ENCODE data around the gene GREM1.

Gene GREM1

GRCh38 chr15:32717426-32718226 lies at the start of gene GREM1:
TSS of gene GREM1 (plus strand) at chr15:32718004. CDS start at chr15:32730691, 12,687 bp downstream.
- DNase-seq (ENCODE audit: low spot score), result no peak

GRCh38 chr15:32668942-32669341 lies 48.9 kb upstream of the GREM1 start:
- no peak for DNase-seq (ENCODE audit: low spot score)

GRCh38 chr15:32669896-32670611 lies 47.8 kb upstream of the GREM1 start:
- no peak for DNase-seq (ENCODE audit: low spot score)

GRCh38 chr15:32670623-32671022 lies 47.2 kb upstream of the GREM1 start:
- DNase-seq (ENCODE audit: low spot score), result no peak

- DNase-seq (ENCODE audit: low spot score), result no peak
These were observed 46.2 kb upstream of the GREM1 start for GRCh38 chr15:32671339-32672325.

GRCh38 chr15:32674681-32675080 lies 43.1 kb upstream of the GREM1 start:
- no peak for DNase-seq (ENCODE audit: low spot score)

GRCh38 chr15:32675466-32675865 lies 42.3 kb upstream of the GREM1 start:
- no peak for DNase-seq (ENCODE audit: low spot score)

GRCh38 chr15:32676169-32676568 lies 41.6 kb upstream of the GREM1 start:
- DNase-seq (ENCODE audit: low spot score), result no peak

- DNase-seq (ENCODE audit: low spot score), result no peak
These were observed 40.5 kb upstream of the GREM1 start for GRCh38 chr15:32677238-32677750.

GRCh38 chr15:32679298-32679690 lies 38.5 kb upstream of the GREM1 start:
- no peak for DNase-seq (ENCODE audit: low spot score)

GRCh38 chr15:32682569-32682968 lies 35.2 kb upstream of the GREM1 start:
- peak; percentile 36 for DNase-seq (ENCODE audit: low spot score)

- DNase-seq (ENCODE audit: low spot score), result no peak
These were observed 34.7 kb upstream of the GREM1 start for GRCh38 chr15:32682977-32683630.

GRCh38 chr15:32683906-32684584 lies 33.8 kb upstream of the GREM1 start:
- peak; percentile 80 for DNase-seq (ENCODE audit: low spot score)

GRCh38 chr15:32685576-32685975 lies 32.2 kb upstream of the GREM1 start:
- no peak for DNase-seq (ENCODE audit: low spot score)

GRCh38 chr15:32687556-32687955 lies 30.2 kb upstream of the GREM1 start:
- DNase-seq (ENCODE audit: low spot score), result peak; percentile 50

GRCh38 chr15:32688151-32688639 lies 29.6 kb upstream of the GREM1 start:
- no peak for DNase-seq (ENCODE audit: low spot score)

- no peak for DNase-seq (ENCODE audit: low spot score)
These were observed 26.7 kb upstream of the GREM1 start for GRCh38 chr15:32690941-32691688.

- DNase-seq (ENCODE audit: low spot score), result no peak
These were observed 26.1 kb upstream of the GREM1 start for GRCh38 chr15:32691689-32692038.

- no peak for DNase-seq (ENCODE audit: low spot score)
These were observed 25.5 kb upstream of the GREM1 start for GRCh38 chr15:32692286-32692685.

Measured in RKO (cell line).